Measurements from ENCODE around the gene ZNF576. TPM values are rescaled to one million over a fixed set of nuclear protein-coding genes. Genes with fewer than 3 reads are reported as not detected.

ZNF576 gene
- total and polyA plus RNA-seq, 2 donors (not counting 3 experiments of a cell fraction or from before 2014, with no cell fraction given), result 19.5 to 27.7 TPM

GRCh38 chr19:43648633-43649032 is 52.2 kb downstream of the ZNF576 start:
- no peak overlapping the region for H3K4me2 ChIP-seq (ENCODE audit: insufficient read depth, low read length)
- intact Hi-C loops (cut with micrococcal nuclease), result no loop called here
- dilution Hi-C loops (cut with MboI; ENCODE audit: extremely low pct_ligation_motif_present, low sequenced_read_pairs), result no loop called here
- DNase-seq (ENCODE audit: low read depth, low spot score) (no peak), FAIRE-seq (no peak)
- no peak overlapping the region for H2AFZ ChIP-seq (ENCODE audit: low read depth, low read length)
- H3K4me3 ChIP-seq (replicated peaks in 1 of 3; ENCODE audit: insufficient read depth in 1 of 3, low read depth in 1 of 3, low read length in 3 of 3), result no peak overlapping the region
- BruUV-seq (replicated peaks), result TSS peak; percentile 27
- H3K36me3 ChIP-seq (ENCODE audit: control insufficient read depth in 2 of 2, extremely low read depth in 1 of 2, insufficient read depth in 2 of 2, low read length in 2 of 2), result peaks cover 2 to 5% of the 10 kb centered on the region in 2 experiments
- H4K20me1 ChIP-seq (replicated peaks; ENCODE audit: control insufficient read depth, extremely low read depth, insufficient read depth, low read length), result no peaks in the 10 kb centered on the region
- ChIA-PET CTCF (interaction anchor here (1.2 kb wide), 1 partner anchor 93 kb away, joined by 3 read pairs; no protein-coding TSS in a partner anchor), POLR2A (no interaction called here)
- no peaks in the 10 kb centered on the region for H3K27me3 ChIP-seq (ENCODE audit: control insufficient read depth in 2 of 2, insufficient read depth in 2 of 2, low read length in 2 of 2)
- no peaks in the 10 kb centered on the region for H3K79me2 ChIP-seq (ENCODE audit: control insufficient read depth, insufficient read depth, low read length)
- H3K4me1 ChIP-seq (ENCODE audit: control insufficient read depth, extremely low read depth, insufficient read depth, low read length), result no peaks in the 10 kb centered on the region
- no peak overlapping the region for H3K27ac ChIP-seq (ENCODE audit: insufficient read depth, low read depth, low read length)
- no peak overlapping the region for H3K9ac ChIP-seq (replicated peaks; ENCODE audit: extremely low read depth, insufficient read depth, low read length)
- H3K9me1 ChIP-seq (replicated peaks; ENCODE audit: control insufficient read depth, extremely low read depth, insufficient read depth, low read length), result no peaks in the 10 kb centered on the region
- TF ChIP-seq JUN (IDR thresholded peaks at IDR 0.05; ENCODE audit: borderline replicate concordance, insufficient read depth, insufficient read length, low read depth) (no peak), EZH2 (IDR thresholded peaks at IDR 0.05; ENCODE audit: borderline replicate concordance, low read depth, low read length, severe bottlenecking) (no peak), POLR2AphosphoS5 (IDR thresholded peaks at IDR 0.05; ENCODE audit: insufficient read depth, low read depth, low read length) (no peak), POLR2A (IDR thresholded peaks at IDR 0.05; ENCODE audit: low read depth, low read length) (no peak), MYC (IDR thresholded peaks at IDR 0.05; ENCODE audit: low read depth, low read length) (no peak), GATA2 (IDR thresholded peaks at IDR 0.05; ENCODE audit: insufficient read depth, insufficient read length, low read depth, low read length) (no peak)
- H3K9me3 ChIP-seq (replicated peaks; ENCODE audit: control insufficient read depth, insufficient read depth, low read length), result no peaks in the 10 kb centered on the region

- intact Hi-C loops (cut with micrococcal nuclease), result no loop called here
- Histone ChIP-seq H3K4me1 (ENCODE audit: control insufficient read depth, extremely low read depth, insufficient read depth, low read length) (no peaks in the 10 kb centered on the region), H3K27me3 (ENCODE audit: control insufficient read depth in 2 of 2, insufficient read depth in 2 of 2, low read length in 2 of 2) (no peaks in the 10 kb centered on the region), H3K79me2 (ENCODE audit: control insufficient read depth, insufficient read depth, low read length) (no peaks in the 10 kb centered on the region), H2AFZ (ENCODE audit: low read depth, low read length) (no peak overlapping the region), H3K9me1 (replicated peaks; ENCODE audit: control insufficient read depth, extremely low read depth, insufficient read depth, low read length) (no peaks in the 10 kb centered on the region), H3K4me2 (ENCODE audit: insufficient read depth, low read length) (no peak overlapping the region), H3K27ac (ENCODE audit: insufficient read depth, low read depth, low read length) (no peak overlapping the region), H3K9me3 (replicated peaks; ENCODE audit: control insufficient read depth, insufficient read depth, low read length) (no peaks in the 10 kb centered on the region), H3K36me3 (ENCODE audit: control insufficient read depth in 2 of 2, extremely low read depth in 1 of 2, insufficient read depth in 2 of 2, low read length in 2 of 2) (peaks cover 2 to 5% of the 10 kb centered on the region in 2 experiments), H3K9ac (replicated peaks; ENCODE audit: extremely low read depth, insufficient read depth, low read length) (no peak overlapping the region), H4K20me1 (replicated peaks; ENCODE audit: control insufficient read depth, extremely low read depth, insufficient read depth, low read length) (no peaks in the 10 kb centered on the region), H3K4me3 (replicated peaks in 1 of 3; ENCODE audit: insufficient read depth in 1 of 3, low read depth in 1 of 3, low read length in 3 of 3) (no peak overlapping the region)
- no TSS peak for BruUV-seq (replicated peaks)
- dilution Hi-C loops (cut with MboI; ENCODE audit: extremely low pct_ligation_motif_present, low sequenced_read_pairs), result no loop called here
- POLR2A ChIA-PET, result no interaction called here
- TF ChIP-seq MAX (IDR thresholded peaks at IDR 0.05; ENCODE audit: insufficient read depth, insufficient read length) (no peak), FOS (IDR thresholded peaks at IDR 0.05; ENCODE audit: borderline replicate concordance, insufficient read depth, low read length) (no peak), GATA2 (IDR thresholded peaks at IDR 0.05; ENCODE audit: insufficient read depth, insufficient read length, low read depth, low read length) (no peak), CTCF (IDR thresholded peaks at IDR 0.05; ENCODE audit: extremely low read depth in 1 of 2, insufficient read depth in 1 of 2, low read depth in 1 of 2, low read length in 2 of 2) (no peak), MYC (IDR thresholded peaks at IDR 0.05; ENCODE audit: low read depth, low read length) (no peak), EZH2 (IDR thresholded peaks at IDR 0.05; ENCODE audit: borderline replicate concordance, low read depth, low read length, severe bottlenecking) (no peak), JUN (IDR thresholded peaks at IDR 0.05; ENCODE audit: borderline replicate concordance, insufficient read depth, insufficient read length, low read depth) (no peak), POLR2A (IDR thresholded peaks at IDR 0.05; ENCODE audit: low read depth, low read length) (no peak), POLR2AphosphoS5 (IDR thresholded peaks at IDR 0.05; ENCODE audit: insufficient read depth, low read depth, low read length) (no peak)
- CTCF ChIA-PET, result interaction anchor here (1.0 to 1.9 kb wide), 3 partner anchors 13 to 114 kb away, joined by 3 to 5 read pairs (median 4); no protein-coding TSS in a partner anchor
- no peak for FAIRE-seq
- DNase-seq (ENCODE audit: low read depth, low spot score), result no peak
These were observed 53.1 kb downstream of the ZNF576 start for GRCh38 chr19:43649514-43649913.

Measured in endothelial cell of umbilical vein (primary cell).